SK-N-MC (cell line): ENCODE measurements around the gene ABTB2.

ENCODE experiments used
- EZH2 ChIP-seq: fragments of 200-600 bp; sonication (generic); IDR thresholded peaks from one replicate; pipeline ENCODE4 v1.6.1; 2017; ENCODE audit warnings: antibody characterized with exemption
- FOXP2 ChIP-seq: optimal IDR thresholded peaks from 2 replicates; pipeline ENCODE3; 2011; ENCODE audit warnings: mild to moderate bottlenecking, moderate library complexity; ENCODE audit not compliant: insufficient read depth; ENCODE audit errors: extremely low read length, control extremely low read depth
- POLR2AphosphoS5 ChIP-seq: IDR thresholded peaks from 2 replicates; pipeline ENCODE4 v1.6.1; 2012; ENCODE audit warnings: mild to moderate bottlenecking, low read depth, low read length, borderline replicate concordance

DNA sequence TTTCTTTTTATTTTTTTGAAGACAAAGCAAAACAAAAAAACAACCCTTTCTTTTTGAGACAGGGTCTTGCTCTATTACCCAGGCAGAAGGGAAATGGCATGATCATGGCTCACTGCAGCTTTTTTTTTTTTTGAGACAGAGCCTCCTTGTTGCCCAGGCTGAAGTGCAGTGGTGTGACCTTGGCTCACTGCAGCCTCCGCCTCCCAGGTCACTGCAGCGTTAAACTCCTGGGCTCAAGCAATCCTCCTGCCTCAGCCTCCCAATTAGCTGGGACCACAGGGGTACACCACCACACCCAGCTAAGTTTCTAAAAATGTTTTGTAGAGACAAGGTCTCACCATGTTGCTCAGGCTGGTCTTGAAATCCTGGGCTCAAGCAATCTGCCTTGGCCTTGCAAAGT is 124.6 kb downstream of the ABTB2 start:
- TF ChIP-seq FOXP2 (no peak), EZH2 (no peak), POLR2AphosphoS5 (no peak)
